ENCODE results near the gene RNU6-9. TPM values are rescaled to one million over a fixed set of nuclear protein-coding genes. Genes with fewer than 3 reads are reported as not detected.

Gene RNU6-9
- total RNA-seq, 1 donor from 2014 or later, result not detected

DNA sequence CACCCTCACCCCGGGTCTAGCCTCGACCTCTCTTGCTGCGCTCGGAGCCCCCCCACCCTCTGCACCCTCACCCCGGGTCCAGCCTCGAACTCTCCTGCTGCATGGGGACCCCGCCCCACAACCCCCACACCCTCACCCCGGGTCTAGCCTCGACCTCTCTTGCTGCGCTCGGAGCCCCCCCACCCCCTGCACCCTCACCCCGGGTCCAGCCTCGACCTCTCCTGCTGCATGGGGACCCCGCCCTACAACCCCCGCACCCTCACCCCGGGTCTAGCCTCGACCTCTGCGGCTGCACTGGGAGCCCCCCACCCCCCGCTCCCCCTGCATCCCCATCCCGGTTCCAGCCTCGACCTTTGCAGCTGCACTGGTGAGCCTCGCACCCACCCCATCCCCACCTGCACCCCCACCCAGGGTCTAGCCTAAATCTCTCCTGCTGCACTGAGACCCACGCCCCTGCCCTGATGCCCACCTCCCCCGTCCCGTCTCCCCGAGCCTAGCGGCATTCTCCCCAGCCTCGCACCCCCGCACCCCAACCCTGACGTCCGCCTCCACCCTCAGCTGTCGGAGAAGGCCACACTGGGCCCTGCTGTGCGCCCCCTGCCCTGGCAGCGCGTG, 32.0 kb upstream of the RNU6-9 start:
- intact Hi-C loops (cut with DNase I), result no loop called here
- peaks cover 15% of the 10 kb centered on the region for H3K4me1 ChIP-seq
- H3K4me3 ChIP-seq, result peak overlapping the region; percentile 55
- H3K36me3 ChIP-seq, result no peaks in the 10 kb centered on the region
- no peaks in the 10 kb centered on the region for H3K9me3 ChIP-seq
- DNase-seq, result peak; percentile 65
- H3K27me3 ChIP-seq, result no peaks in the 10 kb centered on the region
- no peak overlapping the region for H3K27ac ChIP-seq
- TF ChIP-seq, protein P1, sequence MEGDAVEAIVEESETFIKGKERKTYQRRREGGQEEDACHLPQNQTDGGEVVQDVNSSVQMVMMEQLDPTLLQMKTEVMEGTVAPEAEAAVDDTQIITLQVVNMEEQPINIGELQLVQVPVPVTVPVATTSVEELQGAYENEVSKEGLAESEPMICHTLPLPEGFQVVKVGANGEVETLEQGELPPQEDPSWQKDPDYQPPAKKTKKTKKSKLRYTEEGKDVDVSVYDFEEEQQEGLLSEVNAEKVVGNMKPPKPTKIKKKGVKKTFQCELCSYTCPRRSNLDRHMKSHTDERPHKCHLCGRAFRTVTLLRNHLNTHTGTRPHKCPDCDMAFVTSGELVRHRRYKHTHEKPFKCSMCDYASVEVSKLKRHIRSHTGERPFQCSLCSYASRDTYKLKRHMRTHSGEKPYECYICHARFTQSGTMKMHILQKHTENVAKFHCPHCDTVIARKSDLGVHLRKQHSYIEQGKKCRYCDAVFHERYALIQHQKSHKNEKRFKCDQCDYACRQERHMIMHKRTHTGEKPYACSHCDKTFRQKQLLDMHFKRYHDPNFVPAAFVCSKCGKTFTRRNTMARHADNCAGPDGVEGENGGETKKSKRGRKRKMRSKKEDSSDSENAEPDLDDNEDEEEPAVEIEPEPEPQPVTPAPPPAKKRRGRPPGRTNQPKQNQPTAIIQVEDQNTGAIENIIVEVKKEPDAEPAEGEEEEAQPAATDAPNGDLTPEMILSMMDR (IDR thresholded peaks at IDR 0.05), result no peak
- ATAC-seq, result no peak

GRCh38 chr19:861756-862580, 31.3 kb upstream of the RNU6-9 start:
- Histone ChIP-seq H3K4me1 (peaks cover 15% of the 10 kb centered on the region), H3K4me3 (no peak overlapping the region), H3K36me3 (no peaks in the 10 kb centered on the region), H3K27ac (no peak overlapping the region), H3K9me3 (no peaks in the 10 kb centered on the region), H3K27me3 (no peaks in the 10 kb centered on the region)
- peak; percentile 60 for ATAC-seq
- intact Hi-C loops (cut with DNase I), result no loop called here
- TF ChIP-seq, protein P1 (IDR thresholded peaks at IDR 0.05), result peak; percentile 13
- DNase-seq, result peak; percentile 86

DNA sequence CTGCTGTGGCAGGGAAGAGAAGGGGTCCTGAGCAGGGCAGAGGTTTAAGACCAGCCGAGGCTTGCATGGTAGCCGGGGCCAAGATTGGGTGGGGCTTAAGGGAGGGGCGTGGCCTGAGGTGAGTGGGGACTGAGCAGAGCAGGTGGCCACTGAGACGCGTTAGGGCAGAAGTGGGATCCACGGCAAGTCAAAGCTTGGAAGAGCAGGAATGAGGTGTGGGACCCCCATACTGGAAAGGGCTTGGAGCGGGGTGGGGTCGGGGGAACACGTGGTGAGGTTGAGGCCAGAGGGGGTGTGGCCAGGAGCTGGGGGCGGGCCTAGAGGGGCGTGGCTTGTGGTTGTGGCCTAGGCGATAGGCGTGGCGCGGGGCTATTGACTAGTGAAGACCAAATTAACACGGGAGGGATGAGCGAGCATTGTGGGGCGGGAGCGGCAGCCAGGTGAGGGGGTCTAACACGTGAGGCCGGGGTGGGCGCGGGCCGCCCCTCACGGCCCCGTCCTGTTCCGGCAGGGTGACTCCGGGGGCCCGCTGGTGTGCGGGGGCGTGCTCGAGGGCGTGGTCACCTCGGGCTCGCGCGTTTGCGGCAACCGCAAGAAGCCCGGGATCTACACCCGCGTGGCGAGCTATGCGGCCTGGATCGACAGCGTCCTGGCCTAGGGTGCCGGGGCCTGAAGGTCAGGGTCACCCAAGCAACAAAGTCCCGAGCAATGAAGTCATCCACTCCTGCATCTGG, 30.5 kb upstream of the RNU6-9 start:
- peak; percentile 88 for DNase-seq
- Histone ChIP-seq H3K36me3 (peaks cover under 1% of the 10 kb centered on the region), H3K9me3 (no peaks in the 10 kb centered on the region), H3K4me3 (peak overlapping the region; percentile 16), H3K4me1 (peaks cover 15% of the 10 kb centered on the region), H3K27me3 (no peaks in the 10 kb centered on the region), H3K27ac (no peak overlapping the region)
- TF ChIP-seq, protein P1 (IDR thresholded peaks at IDR 0.05), result no peak
- intact Hi-C loops (cut with DNase I), result no loop called here
- ATAC-seq, result peak; percentile 45

DNA sequence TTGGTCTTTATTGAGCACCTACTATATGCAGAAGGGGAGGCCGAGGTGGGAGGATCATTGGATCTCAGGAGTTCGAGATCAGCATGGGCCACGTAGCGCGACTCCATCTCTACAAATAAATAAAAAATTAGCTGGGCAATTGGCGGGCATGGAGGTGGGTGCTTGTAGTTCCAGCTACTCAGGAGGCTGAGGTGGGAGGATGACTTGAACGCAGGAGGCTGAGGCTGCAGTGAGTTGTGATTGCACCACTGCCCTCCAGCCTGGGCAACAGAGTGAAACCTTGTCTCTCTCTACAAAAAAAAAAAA, 30.0 kb upstream of the RNU6-9 start:
- intact Hi-C loops (cut with DNase I), result no loop called here
- H3K27ac ChIP-seq, result no peak overlapping the region
- no peak overlapping the region for H3K4me3 ChIP-seq
- no peak for ATAC-seq
- peaks cover 6% of the 10 kb centered on the region for H3K36me3 ChIP-seq
- no peaks in the 10 kb centered on the region for H3K27me3 ChIP-seq
- no peaks in the 10 kb centered on the region for H3K9me3 ChIP-seq
- peaks cover 15% of the 10 kb centered on the region for H3K4me1 ChIP-seq
- TF ChIP-seq, protein P1 (IDR thresholded peaks at IDR 0.05), result no peak
- DNase-seq, result no peak

- H3K36me3 ChIP-seq, result peaks cover 8% of the 10 kb centered on the region
- no peak for ATAC-seq
- no peak for DNase-seq
- no peak overlapping the region for H3K27ac ChIP-seq
- H3K27me3 ChIP-seq, result no peaks in the 10 kb centered on the region
- intact Hi-C loops (cut with DNase I), result no loop called here
- H3K4me3 ChIP-seq, result no peak overlapping the region
- TF ChIP-seq, protein P1 (IDR thresholded peaks at IDR 0.05), result no peak
- no peaks in the 10 kb centered on the region for H3K9me3 ChIP-seq
- peaks cover 12% of the 10 kb centered on the region for H3K4me1 ChIP-seq
These were observed 26.4 kb upstream of the RNU6-9 start for GRCh38 chr19:866769-867300.
